CD4-positive, alpha-beta memory T cell (primary cell): ENCODE measurements around the gene FDX2. TPM values are rescaled to one million over a fixed set of nuclear protein-coding genes. Genes with fewer than 3 reads are reported as not detected.
"Not testable (repeated sequence)": the region's sequence is repeated elsewhere in the genome, so short reads cannot be mapped to it uniquely, and the experiment has no call there.

Source experiments
- CTCF ChIA-PET: fragments of 350-600 bp; sonication (Branson Sonifier 250); formaldehyde crosslinking; loops from one replicate; lab custom pipeline; 2021; ENCODE audit warnings: inconsistent platforms; ENCODE audit not compliant: partially characterized antibody; lab: Charles Lee
- POLR2A ChIA-PET: fragments of 350-600 bp; sonication (Branson Sonifier 250); formaldehyde crosslinking; loops from one replicate; lab custom pipeline; 2021; ENCODE audit not compliant: partially characterized antibody; lab: Charles Lee
- DNase-seq, 5 donors: peaks; one replicate each; pipeline versions ENCODE4 v3.0.0 to v3.0.0-alpha.2; 2020 to 2022; ENCODE audit warnings: mixed read lengths in 1 of 5
- H3K27ac ChIP-seq: one replicate; pipeline ENCODE4 v1.7.0; 2013; ENCODE audit warnings: low read depth, low read length
- H3K27me3 ChIP-seq: 2 replicates; pipeline ENCODE4 v1.7.0; 2013; ENCODE audit warnings: mild to moderate bottlenecking, low read length, moderate library complexity; ENCODE audit not compliant: insufficient read depth
- H3K36me3 ChIP-seq: 2 replicates; pipeline ENCODE4 v1.7.0; 2013; ENCODE audit warnings: mild to moderate bottlenecking, low read length, moderate library complexity; ENCODE audit not compliant: insufficient read depth
- H3K4me1 ChIP-seq: 2 replicates; pipeline ENCODE4 v1.7.0; 2013; ENCODE audit warnings: mild to moderate bottlenecking, low read length, moderate library complexity; ENCODE audit not compliant: insufficient read depth
- H3K4me3 ChIP-seq, 2 donors: one replicate each; pipeline ENCODE4 v1.7.0; 2013; ENCODE audit warnings: low read length in 2 of 2, mild to moderate bottlenecking in 1 of 2
- H3K9me3 ChIP-seq, 2 donors: one replicate each; pipeline ENCODE4 v1.7.0; 2013; ENCODE audit warnings: low read length in 2 of 2, control low read depth in 1 of 2; ENCODE audit not compliant: control insufficient read depth in 1 of 2
- H3K27ac Mint-ChIP-seq, 7 donors: one replicate each; pipeline ENCODE4 v1.8.0; 2020 to 2021; ENCODE audit warnings: mixed read lengths in 7 of 7, mild to moderate bottlenecking in 6 of 7, inconsistent platforms in 3 of 7, moderate library complexity in 3 of 7
- H3K27me3 Mint-ChIP-seq, 2 donors: one replicate each; pipeline ENCODE4 v1.8.0; 2020 to 2021; ENCODE audit warnings: mixed read lengths in 2 of 2
- H3K36me3 Mint-ChIP-seq, 2 donors: one replicate each; pipeline ENCODE4 v1.8.0; 2020 to 2021; ENCODE audit warnings: mixed read lengths in 2 of 2, inconsistent platforms in 1 of 2, mild to moderate bottlenecking in 1 of 2
- H3K4me1 Mint-ChIP-seq, 4 donors: one replicate each; pipeline ENCODE4 v1.8.0; 2020 to 2021; ENCODE audit warnings: mixed read lengths in 4 of 4, mild to moderate bottlenecking in 1 of 4
- H3K4me3 Mint-ChIP-seq, 8 donors: one replicate each; pipeline ENCODE4 v1.8.0; 2020 to 2021; ENCODE audit warnings: mixed read lengths in 8 of 8, mild to moderate bottlenecking in 7 of 8, moderate library complexity in 6 of 8, inconsistent platforms in 3 of 8
- H3K9me3 Mint-ChIP-seq, 8 donors: one replicate each; pipeline ENCODE4 v1.8.0; 2020 to 2021; ENCODE audit warnings: mixed read lengths in 8 of 8, mild to moderate bottlenecking in 5 of 8, inconsistent platforms in 3 of 8, moderate library complexity in 1 of 8
- intact Hi-C: fragments of 100-400 bp; cut with micrococcal nuclease; formaldehyde crosslinking; loops from one replicate; pipeline ENCODE4 v1.15.1; 2023
- polyA plus RNA-seq, 2 donors: library from polyadenylated mRNA; unstranded; fragments of 300-500 nt; fragmentation: Illumina TruSeq; gene quantifications; one replicate each; pipeline ENCODE4 v1.2.3, GENCODE V29; 2021
- total RNA-seq, 2 experiments: library from RNA; stranded (reverse); gene quantifications; one replicate each; pipeline ENCODE4 v1.2.3, GENCODE V29; 2021

Gene FDX2
- total and polyA plus RNA-seq, 4 experiments from 2014 or later, result 10.6 to 13.6 (median 11.0) TPM

DNA sequence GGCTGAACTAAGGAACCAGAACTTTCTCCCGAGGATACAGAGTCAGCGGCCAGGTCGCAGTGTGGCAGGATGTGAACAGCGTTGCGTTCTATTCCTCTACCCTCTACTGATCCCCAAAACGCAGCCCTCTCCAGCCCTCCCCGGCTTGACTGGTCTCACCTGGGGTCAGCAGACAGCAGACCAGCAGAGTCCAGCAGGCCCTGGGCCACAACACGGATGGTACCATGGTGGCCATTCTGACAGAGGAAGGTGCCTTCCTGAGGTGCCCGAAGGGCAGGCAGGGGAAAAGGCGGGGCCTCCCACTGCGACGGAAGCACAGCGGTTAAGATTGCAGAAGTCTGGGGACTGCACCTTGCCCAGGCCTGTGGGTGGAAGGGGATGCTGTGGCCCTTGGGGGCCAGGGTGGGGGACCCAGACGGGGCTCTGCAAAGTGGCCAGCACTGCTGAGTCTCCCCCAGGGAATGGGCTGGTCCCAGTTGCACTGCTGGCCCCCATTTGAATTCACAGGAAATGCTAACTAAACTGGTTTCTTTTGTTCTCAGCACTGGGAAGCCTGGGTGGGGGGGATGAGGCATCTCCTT lies 23.7 kb upstream of the FDX2 start, which contains the start of gene ICAM3:
Gene ICAM3, minus strand, starts transcription at position 245 of the 581 bp plus-strand sequence. Its CDS starts 10 bp downstream, at position 235.
- H3K9me3 ChIP-seq, result no peaks in the 10 kb centered on the region
- peak; percentile 44 to 65 (median 51) for DNase-seq
- H3K27me3 ChIP-seq, result no peaks in the 10 kb centered on the region
- no peaks in the 10 kb centered on the region for H3K27me3 Mint-ChIP-seq
- ChIA-PET CTCF (interaction anchor here (1.7 to 2.5 kb wide), 2 partner anchors 9 to 49 kb away, joined by 4 to 12 read pairs; no protein-coding TSS in a partner anchor), POLR2A (no interaction called here)
- peaks cover 14 to 46% (median 25%) of the 10 kb centered on the region in 4 donors for H3K4me1 Mint-ChIP-seq
- H3K4me3 Mint-ChIP-seq, result peak within 1 kb of the TSS; percentile 91 to 99 (median 96)
- peaks cover 17% of the 10 kb centered on the region for H3K36me3 ChIP-seq
- peak within 1 kb of the TSS; percentile 39 to 80 for H3K4me3 ChIP-seq
- H3K36me3 Mint-ChIP-seq, result peaks cover 3 to 21% of the 10 kb centered on the region in 2 donors
- intact Hi-C loops, result loop anchor here (1.0 kb wide), 1 partner anchor 41 kb away; the partner anchor contains the start of gene TYK2
- peak within 1 kb of the TSS; percentile 85 to 97 (median 96) for H3K27ac Mint-ChIP-seq
- H3K27ac ChIP-seq, result peak within 1 kb of the TSS; percentile 82
- H3K4me1 ChIP-seq, result peaks cover 38% of the 10 kb centered on the region
- H3K9me3 Mint-ChIP-seq, result no peaks in the 10 kb centered on the region

DNA sequence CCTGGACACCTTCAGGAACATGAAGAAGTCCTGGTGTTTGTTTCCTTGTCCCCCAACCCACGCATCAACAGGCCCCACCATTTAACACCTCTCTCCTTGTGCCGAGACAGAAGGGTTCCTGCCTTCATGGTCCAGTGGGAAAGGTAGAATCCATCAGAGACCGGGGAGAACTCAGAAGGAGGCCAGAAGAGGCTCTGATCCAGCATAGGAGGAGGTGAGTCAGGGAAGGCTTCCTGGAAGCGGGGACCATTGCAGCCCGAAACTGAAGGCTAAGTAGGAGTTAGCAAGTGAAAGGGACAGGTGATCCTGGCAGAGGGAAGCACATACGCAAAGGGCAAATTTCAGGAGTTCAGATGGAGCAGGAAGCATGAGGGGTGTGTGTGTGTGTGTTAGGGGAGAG lies 23.1 kb upstream of the FDX2 start:
- Histone ChIP-seq H3K36me3 (peaks cover 20% of the 10 kb centered on the region), H3K4me3 (peak overlapping the region; percentile 39 to 80), H3K27ac (peak overlapping the region; percentile 82), H3K4me1 (peaks cover 43% of the 10 kb centered on the region), H3K9me3 (no peaks in the 10 kb centered on the region), H3K27me3 (no peaks in the 10 kb centered on the region)
- Mint-ChIP-seq H3K4me1 (peaks cover 14 to 51% (median 29%) of the 10 kb centered on the region in 4 donors), H3K27me3 (no peaks in the 10 kb centered on the region), H3K36me3 (peaks cover 3 to 21% of the 10 kb centered on the region in 2 donors), H3K27ac (peak overlapping the region; percentile 85 to 97 (median 96)), H3K4me3 (peak overlapping the region; percentile 91 to 99 (median 96)), H3K9me3 (no peaks in the 10 kb centered on the region)
- ChIA-PET POLR2A (interaction anchor here (1.2 kb wide), 1 partner anchor 68 kb away, joined by 3 read pairs; the partner anchor contains the start of gene ICAM1), CTCF (interaction anchor here (2.5 kb wide), 1 partner anchor 50 kb away, joined by 12 read pairs; no protein-coding TSS in a partner anchor)
- no peak for DNase-seq
- intact Hi-C loops, result loop anchor here (1.0 kb wide), 1 partner anchor 41 kb away; the partner anchor contains the start of gene TYK2

DNA sequence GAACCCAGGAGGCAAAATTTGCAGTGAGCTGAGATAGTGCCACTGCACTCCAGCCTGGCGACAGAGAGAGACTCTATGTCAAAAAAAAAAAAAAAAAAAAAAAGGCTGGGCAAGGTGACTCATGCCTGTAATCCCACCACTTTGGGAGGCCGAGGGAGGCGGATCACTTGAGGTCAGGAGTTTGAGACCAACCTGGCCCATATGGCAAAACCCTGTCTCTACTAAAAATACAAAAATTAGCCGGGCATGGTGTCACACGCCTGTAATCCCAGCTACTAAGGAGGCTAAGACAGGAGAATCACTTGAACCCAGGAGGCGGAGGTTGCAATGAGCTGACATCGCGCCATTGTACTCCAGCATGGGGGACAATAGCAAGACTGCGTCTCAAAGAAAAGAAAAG lies 20.9 kb upstream of the FDX2 start:
- H3K9me3 Mint-ChIP-seq, intact Hi-C loops, H3K27me3 Mint-ChIP-seq, H3K4me3 ChIP-seq, H3K27ac ChIP-seq, H3K27me3 ChIP-seq, H3K9me3 ChIP-seq, DNase-seq: not testable (repeated sequence)
- POLR2A ChIA-PET, result interaction anchor here (1.5 kb wide), 1 partner anchor 66 kb away, joined by 4 read pairs; the partner anchor contains the start of gene ICAM1
- Histone ChIP-seq H3K4me1 (peaks cover 59% of the 10 kb centered on the region), H3K36me3 (peaks cover 20% of the 10 kb centered on the region)
- H3K4me1 Mint-ChIP-seq, result peaks cover 21 to 70% (median 46%) of the 10 kb centered on the region in 4 donors
- H3K4me3 Mint-ChIP-seq, result peak overlapping the region in 4 of 8 donors; percentile 32 to 41 (median 40)
- CTCF ChIA-PET, result interaction anchor here (1.3 kb wide), 1 partner anchor 52 kb away, joined by 5 read pairs; no protein-coding TSS in a partner anchor
- H3K36me3 Mint-ChIP-seq, result peaks cover 8 to 36% of the 10 kb centered on the region in 2 donors
- peak overlapping the region in 4 of 7 donors; percentile 4 to 64 (median 27) for H3K27ac Mint-ChIP-seq

DNA sequence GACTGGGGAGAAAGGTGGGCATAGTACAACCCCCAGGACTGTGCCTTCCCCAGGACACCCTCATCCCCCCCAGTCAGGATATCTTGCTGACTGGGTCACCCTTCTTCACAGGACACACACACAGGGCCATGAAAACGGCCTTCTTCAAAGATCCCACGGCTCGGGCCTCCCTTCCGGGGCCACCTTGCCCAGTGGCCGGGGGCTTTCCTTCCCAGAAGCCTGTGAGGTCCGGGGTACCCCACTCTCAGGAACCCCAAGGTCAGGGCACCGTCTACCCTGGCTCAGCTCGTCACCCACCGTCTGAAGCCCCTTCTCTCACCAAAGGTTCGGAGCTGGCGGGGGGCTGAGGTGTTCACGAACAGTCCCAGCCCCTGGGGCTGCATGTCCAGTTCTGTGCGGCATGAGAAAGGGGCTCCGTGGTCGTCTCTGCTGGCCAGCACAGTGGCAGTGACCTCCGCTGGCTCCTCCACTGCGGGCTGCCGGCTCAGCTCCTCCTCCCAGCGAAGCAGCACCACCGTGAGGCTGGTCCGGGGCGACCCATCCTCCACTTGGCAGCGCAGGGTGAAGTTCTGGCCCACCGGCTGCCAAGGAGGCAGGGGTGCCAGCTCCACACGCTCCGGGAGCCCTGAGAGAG lies 19.7 kb upstream of the FDX2 start:
- ChIA-PET CTCF (interaction anchor here (1.3 kb wide), 2 partner anchors 53 to 66 kb away, joined by 3 to 5 read pairs; no protein-coding TSS in a partner anchor), POLR2A (interaction anchor here (1.5 kb wide), 1 partner anchor 65 kb away, joined by 4 read pairs; the partner anchor contains the start of gene ICAM1)

GRCh38 chr19:10334588-10335351 lies 19.0 kb upstream of the FDX2 start:
- no peaks in the 10 kb centered on the region for H3K9me3 Mint-ChIP-seq
- POLR2A ChIA-PET, result interaction anchor here (0.6 to 3.6 kb wide), 6 partner anchors 19 to 1821 kb away, joined by 3 to 33 read pairs (median 8); partner anchors contain the start of genes FDX2, ICAM1, TYK2 and ZNF414
- H3K27ac ChIP-seq, result peak overlapping the region; percentile 88

More for the DNA sequence above, 19.7 kb upstream of the FDX2 start:
- H3K27ac ChIP-seq, result no peak overlapping the region
- no peak for DNase-seq
- peaks cover 22% of the 10 kb centered on the region for H3K36me3 ChIP-seq
- H3K27me3 ChIP-seq, result no peaks in the 10 kb centered on the region
- Mint-ChIP-seq H3K36me3 (peaks cover 8 to 37% of the 10 kb centered on the region in 2 donors), H3K27ac (peak overlapping the region in 2 of 7 donors; percentile 29 to 32), H3K27me3 (no peaks in the 10 kb centered on the region), H3K9me3 (no peaks in the 10 kb centered on the region), H3K4me3 (peak overlapping the region in 2 of 8 donors; percentile 16 to 41), H3K4me1 (peaks cover 21 to 71% (median 45%) of the 10 kb centered on the region in 4 donors)
- no peaks in the 10 kb centered on the region for H3K9me3 ChIP-seq
- intact Hi-C loops, result no loop called here
- H3K4me1 ChIP-seq, result peaks cover 62% of the 10 kb centered on the region
- H3K4me3 ChIP-seq, result no peak overlapping the region

More at GRCh38 chr19:10334588-10335351, 19.0 kb upstream of the FDX2 start:
- Mint-ChIP-seq H3K4me1 (peaks cover 18 to 73% (median 42%) of the 10 kb centered on the region in 4 donors), H3K27ac (peak overlapping the region in 3 of 7 donors; percentile 61 to 98 (median 65)), H3K27me3 (no peaks in the 10 kb centered on the region), H3K4me3 (peak overlapping the region in 2 of 8 donors; percentile 41 to 67), H3K36me3 (peaks cover 12 to 43% of the 10 kb centered on the region in 2 donors)
- Histone ChIP-seq H3K4me1 (peaks cover 56% of the 10 kb centered on the region), H3K36me3 (peaks cover 28% of the 10 kb centered on the region), H3K27me3 (no peaks in the 10 kb centered on the region), H3K9me3 (no peaks in the 10 kb centered on the region), H3K4me3 (no peak overlapping the region)
- peak in 1 of 5 donors; percentile 10 for DNase-seq
- CTCF ChIA-PET, result interaction anchor here (1.1 to 1.3 kb wide), 2 partner anchors 54 to 65 kb away, joined by 3 to 4 read pairs; no protein-coding TSS in a partner anchor
- intact Hi-C loops, result loop anchor here (5.0 kb wide), 1 partner anchor 517 kb away; the partner anchor contains the start of gene FBXL12
